Fibroblast of skin of scalp (primary cell): ENCODE data around the gene EDN2.

Source experiments
- DNase-seq: peaks from one replicate; pipeline ENCODE4 v3.0.0-alpha.2; 2013

The EDN2 gene

GRCh38 chr1:41517062-41517438, 32.6 kb upstream of the EDN2 start:
- no peak for DNase-seq

- DNase-seq: peak; percentile 86
These were observed 31.9 kb upstream of the EDN2 start for GRCh38 chr1:41516168-41517061.

GRCh38 chr1:41515778-41516167, 31.3 kb upstream of the EDN2 start:
- DNase-seq: no peak

GRCh38 chr1:41515131-41515678, 30.7 kb upstream of the EDN2 start:
- DNase-seq: no peak

GRCh38 chr1:41514381-41514780, 29.9 kb upstream of the EDN2 start:
- DNase-seq: no peak

- no peak for DNase-seq
These were observed 28.9 kb upstream of the EDN2 start for GRCh38 chr1:41513383-41513735.

GRCh38 chr1:41512701-41513382, 28.4 kb upstream of the EDN2 start:
- DNase-seq: no peak

- no peak for DNase-seq
These were observed 26.7 kb upstream of the EDN2 start for GRCh38 chr1:41511239-41511540.

- DNase-seq: no peak
These were observed 26.2 kb upstream of the EDN2 start for GRCh38 chr1:41510531-41511238.

GRCh38 chr1:41509270-41509671, 24.8 kb upstream of the EDN2 start:
- DNase-seq: no peak

- no peak for DNase-seq
These were observed 23.8 kb upstream of the EDN2 start for GRCh38 chr1:41508290-41508689.

GRCh38 chr1:41507836-41508235, 23.4 kb upstream of the EDN2 start:
- no peak for DNase-seq

GRCh38 chr1:41507110-41507720, 22.7 kb upstream of the EDN2 start:
- no peak for DNase-seq

- peak; percentile 75 for DNase-seq
These were observed 19.9 kb upstream of the EDN2 start for GRCh38 chr1:41504114-41505035.

GRCh38 chr1:41503538-41504113, 19.1 kb upstream of the EDN2 start:
- DNase-seq: peak; percentile 71

GRCh38 chr1:41502912-41503311, 18.4 kb upstream of the EDN2 start:
- DNase-seq: no peak

GRCh38 chr1:41501581-41501980, 17.1 kb upstream of the EDN2 start:
- DNase-seq: no peak

GRCh38 chr1:41500781-41501518, 16.5 kb upstream of the EDN2 start:
- no peak for DNase-seq

- DNase-seq: no peak
These were observed 15.9 kb upstream of the EDN2 start for GRCh38 chr1:41500378-41500777.

- no peak for DNase-seq
These were observed 15.1 kb upstream of the EDN2 start for GRCh38 chr1:41499591-41499990.

GRCh38 chr1:41498804-41499203, 14.3 kb upstream of the EDN2 start:
- peak; percentile 62 for DNase-seq
